Measurements from ENCODE around the gene ZCCHC14.
"Not testable (repeated sequence)": the region's sequence is repeated elsewhere in the genome, so short reads cannot be mapped to it uniquely, and the experiment has no call there.

Gene ZCCHC14

DNA sequence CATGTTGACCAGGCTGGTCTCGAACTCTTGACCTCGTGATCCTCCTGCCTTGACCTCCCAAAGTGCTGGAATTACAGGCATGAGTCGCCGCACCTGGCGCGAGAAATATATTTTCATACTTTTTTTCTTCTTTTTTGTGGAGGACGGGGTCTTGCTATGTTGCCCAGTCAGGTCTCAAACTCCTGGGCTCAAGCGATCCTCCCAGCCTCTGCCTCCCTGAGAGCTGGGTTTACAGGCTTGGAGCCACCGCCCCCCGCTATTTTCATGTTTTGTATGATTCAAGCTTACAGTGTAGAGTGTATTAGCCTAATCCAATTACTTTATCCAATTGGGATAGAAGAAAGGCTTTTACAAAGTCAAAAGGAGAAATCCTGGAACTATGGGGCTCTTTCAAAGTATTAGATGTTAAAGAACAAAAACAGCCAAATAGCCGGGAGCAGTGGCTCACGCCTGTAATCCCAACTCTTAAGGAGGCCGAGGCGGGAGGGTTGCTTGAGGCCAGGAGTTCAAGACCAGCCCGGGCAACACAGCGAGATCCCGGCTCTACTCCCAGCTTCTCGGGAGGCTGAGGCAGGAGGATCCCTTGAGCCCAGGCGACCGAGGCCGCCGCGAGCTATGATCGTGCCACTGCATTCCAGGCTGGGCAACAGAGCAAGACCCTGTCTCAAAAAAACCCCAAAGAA is 102.0 kb downstream of the ZCCHC14 start:
- peaks cover 59% of the 10 kb centered on the region for H3K4me1 Mint-ChIP-seq
- H3K36me3 Mint-ChIP-seq: no peaks in the 10 kb centered on the region
- H3K27me3 Mint-ChIP-seq: no peaks in the 10 kb centered on the region
- no peaks in the 10 kb centered on the region for H3K9me3 Mint-ChIP-seq
- H3K4me3 Mint-ChIP-seq: peak overlapping the region; percentile 87
- peak overlapping the region; percentile 94 for H3K27ac Mint-ChIP-seq

DNA sequence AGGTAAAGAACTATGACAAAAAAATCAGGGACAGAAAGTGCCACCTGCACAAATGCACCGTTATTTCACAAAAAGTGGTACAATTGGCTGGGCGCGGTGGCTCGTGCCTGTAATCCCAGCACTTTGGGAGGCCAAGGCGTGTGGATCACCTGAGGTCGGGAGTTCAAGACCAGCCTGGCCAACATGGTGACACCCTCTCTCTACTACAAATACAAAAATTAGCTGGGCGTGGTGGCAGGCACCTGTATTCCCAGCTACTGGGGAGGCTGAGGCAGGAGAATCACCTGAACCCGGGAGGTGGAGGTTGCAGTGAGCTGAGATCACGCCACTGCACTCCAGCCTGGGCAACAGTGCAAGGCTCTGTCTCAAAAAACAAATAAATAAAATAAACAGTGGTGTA is 102.9 kb downstream of the ZCCHC14 start:
- not testable (repeated sequence) for H3K27me3 Mint-ChIP-seq, H3K9me3 Mint-ChIP-seq, H3K36me3 Mint-ChIP-seq, H3K4me3 Mint-ChIP-seq
- Mint-ChIP-seq H3K4me1 (peaks cover 56% of the 10 kb centered on the region), H3K27ac (peak overlapping the region; percentile 85)

DNA sequence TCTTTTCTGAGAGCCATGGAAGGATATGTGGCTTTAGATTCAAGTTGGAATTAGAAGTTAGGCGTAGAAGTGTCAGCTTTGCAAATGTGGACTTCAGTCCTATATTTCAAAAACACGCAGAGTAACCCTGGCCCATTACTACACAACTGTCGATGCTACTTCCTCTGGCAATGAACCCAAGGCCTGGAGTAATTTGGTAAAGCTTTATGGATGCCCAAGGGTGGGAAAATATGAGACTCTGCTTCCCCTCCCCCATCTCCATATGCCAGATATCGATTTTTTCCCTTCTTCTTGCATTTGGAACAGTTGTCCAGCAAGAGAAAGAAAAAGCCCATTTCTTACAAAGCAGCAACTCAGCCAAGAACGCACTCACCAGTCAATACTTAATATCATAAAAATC is 103.6 kb downstream of the ZCCHC14 start:
- H3K27ac Mint-ChIP-seq: peak overlapping the region; percentile 85
- H3K4me1 Mint-ChIP-seq: peaks cover 53% of the 10 kb centered on the region
- H3K27me3 Mint-ChIP-seq: no peaks in the 10 kb centered on the region
- no peak overlapping the region for H3K4me3 Mint-ChIP-seq
- no peaks in the 10 kb centered on the region for H3K9me3 Mint-ChIP-seq
- no peaks in the 10 kb centered on the region for H3K36me3 Mint-ChIP-seq

DNA sequence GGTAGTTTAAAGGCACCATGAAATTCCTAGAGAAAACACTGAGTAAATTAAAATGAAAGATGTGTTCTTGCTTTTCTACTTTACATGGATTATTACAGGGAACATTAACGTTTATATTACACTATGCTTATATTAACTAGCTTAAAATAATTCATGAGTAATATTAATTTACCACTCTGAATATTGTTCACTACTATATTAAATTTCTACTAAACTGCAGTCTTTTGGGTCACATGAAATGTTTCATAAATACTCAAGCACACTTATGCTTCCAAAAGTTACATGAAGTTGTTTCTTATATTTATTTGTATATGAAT is 104.0 kb downstream of the ZCCHC14 start:
- H3K27me3 Mint-ChIP-seq: peaks cover 1% of the 10 kb centered on the region
- peak overlapping the region; percentile 93 for H3K27ac Mint-ChIP-seq
- H3K36me3 Mint-ChIP-seq: no peaks in the 10 kb centered on the region
- H3K9me3 Mint-ChIP-seq: no peaks in the 10 kb centered on the region
- peaks cover 48% of the 10 kb centered on the region for H3K4me1 Mint-ChIP-seq
- peak overlapping the region; percentile 75 for H3K4me3 Mint-ChIP-seq

DNA sequence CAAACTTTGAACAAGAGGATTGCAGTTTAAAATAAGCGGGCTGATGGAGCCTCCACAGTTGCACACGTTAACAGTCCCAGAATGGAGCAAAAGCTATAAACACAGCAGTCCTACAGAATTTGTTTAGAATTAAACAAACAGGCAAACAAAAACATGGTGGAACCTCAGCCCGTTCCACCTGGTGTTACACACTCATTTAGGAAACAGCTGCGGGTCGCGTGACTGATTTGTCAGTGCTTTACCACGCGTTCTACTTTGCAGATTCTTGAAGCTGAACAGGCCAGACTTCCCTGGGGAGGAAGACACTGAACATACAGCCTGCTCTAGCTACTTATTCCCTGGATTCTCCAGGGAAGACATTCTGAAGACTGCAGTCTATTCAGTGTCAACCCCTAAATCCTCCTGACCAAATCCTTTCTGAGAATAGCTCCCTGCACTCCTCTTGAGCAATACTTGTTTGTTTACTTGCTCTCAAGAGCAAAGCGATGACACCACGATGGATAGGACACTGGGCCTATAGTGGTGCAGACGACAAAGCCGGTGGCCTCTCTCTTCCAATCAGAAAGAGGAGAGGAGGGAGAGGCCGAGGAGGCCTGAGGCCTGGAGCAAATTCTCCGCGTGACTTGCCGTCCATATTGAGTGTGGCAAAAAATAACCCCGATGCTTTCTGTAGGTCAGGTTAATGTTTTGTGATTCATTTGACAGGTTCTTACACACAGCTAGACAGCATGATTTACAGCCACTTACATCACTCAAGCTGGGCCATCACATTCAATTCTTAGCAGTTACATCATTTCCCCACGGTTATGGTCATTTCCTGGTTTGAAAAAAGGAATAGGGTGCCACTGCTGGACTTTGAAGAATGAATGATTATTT is 104.6 kb downstream of the ZCCHC14 start:
- Mint-ChIP-seq H3K4me1 (peaks cover 42% of the 10 kb centered on the region), H3K9me3 (no peaks in the 10 kb centered on the region), H3K27me3 (peaks cover 1% of the 10 kb centered on the region), H3K27ac (peak overlapping the region; percentile 93), H3K36me3 (no peaks in the 10 kb centered on the region), H3K4me3 (peak overlapping the region; percentile 75)

DNA sequence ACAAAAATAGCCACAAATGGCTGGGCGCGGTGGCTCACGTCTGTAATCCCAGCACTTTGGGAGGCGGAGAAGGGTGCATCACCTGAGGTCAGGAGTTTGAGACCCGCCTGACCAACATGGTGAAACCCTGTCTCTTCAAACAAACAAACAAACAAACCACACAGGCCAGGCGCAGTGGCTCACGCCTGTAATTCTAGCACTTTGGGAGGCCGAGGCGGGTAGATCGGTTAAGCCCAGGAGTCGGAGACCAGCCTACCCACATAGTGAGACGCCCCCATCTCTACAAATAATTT is 108.0 kb downstream of the ZCCHC14 start:
- H3K27me3 Mint-ChIP-seq, H3K36me3 Mint-ChIP-seq, H3K9me3 Mint-ChIP-seq: not testable (repeated sequence)
- Mint-ChIP-seq H3K4me3 (peak overlapping the region; percentile 88), H3K4me1 (peaks cover 64% of the 10 kb centered on the region), H3K27ac (peak overlapping the region; percentile 55)

DNA sequence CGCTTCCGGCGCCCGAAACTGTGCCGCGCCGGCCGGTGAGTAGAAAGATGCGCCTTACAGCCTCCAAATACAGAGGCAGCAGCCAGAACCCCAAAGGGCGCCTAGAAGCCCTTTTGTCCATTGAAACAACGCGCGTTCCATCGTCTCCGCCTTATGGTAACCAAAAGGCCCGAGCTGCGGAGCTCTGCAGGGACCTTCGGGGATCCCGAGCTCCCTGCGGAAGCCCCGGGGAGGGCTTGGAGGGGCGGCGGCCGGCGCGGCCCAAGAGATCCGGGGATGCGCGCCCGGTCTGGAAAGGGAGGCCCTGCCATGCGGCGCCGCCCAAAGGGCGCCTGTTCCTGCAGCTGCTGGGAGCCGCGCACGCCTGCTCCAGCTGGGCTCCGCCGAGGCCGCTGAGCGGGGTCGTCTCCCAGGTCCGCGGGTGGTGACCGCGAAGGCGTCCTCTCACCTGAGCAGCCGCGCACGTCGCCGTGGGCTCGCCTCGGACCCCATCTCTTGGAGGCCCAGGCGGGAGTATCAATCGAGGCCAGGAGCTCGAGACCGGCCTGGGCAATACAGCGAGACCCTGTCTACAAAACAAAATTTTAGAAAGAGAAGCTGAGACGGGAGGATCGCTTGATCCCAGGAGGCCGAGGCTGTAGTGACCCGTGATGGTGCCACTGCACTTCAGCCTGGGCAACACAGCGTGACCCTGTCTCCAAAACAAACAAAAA is 108.5 kb downstream of the ZCCHC14 start:
- H3K9me3 Mint-ChIP-seq: no peaks in the 10 kb centered on the region
- H3K27me3 Mint-ChIP-seq: peaks cover 1% of the 10 kb centered on the region
- H3K27ac Mint-ChIP-seq: peak overlapping the region; percentile 100
- peaks cover 60% of the 10 kb centered on the region for H3K4me1 Mint-ChIP-seq
- H3K4me3 Mint-ChIP-seq: peak overlapping the region; percentile 88
- H3K36me3 Mint-ChIP-seq: peaks cover 6% of the 10 kb centered on the region

DNA sequence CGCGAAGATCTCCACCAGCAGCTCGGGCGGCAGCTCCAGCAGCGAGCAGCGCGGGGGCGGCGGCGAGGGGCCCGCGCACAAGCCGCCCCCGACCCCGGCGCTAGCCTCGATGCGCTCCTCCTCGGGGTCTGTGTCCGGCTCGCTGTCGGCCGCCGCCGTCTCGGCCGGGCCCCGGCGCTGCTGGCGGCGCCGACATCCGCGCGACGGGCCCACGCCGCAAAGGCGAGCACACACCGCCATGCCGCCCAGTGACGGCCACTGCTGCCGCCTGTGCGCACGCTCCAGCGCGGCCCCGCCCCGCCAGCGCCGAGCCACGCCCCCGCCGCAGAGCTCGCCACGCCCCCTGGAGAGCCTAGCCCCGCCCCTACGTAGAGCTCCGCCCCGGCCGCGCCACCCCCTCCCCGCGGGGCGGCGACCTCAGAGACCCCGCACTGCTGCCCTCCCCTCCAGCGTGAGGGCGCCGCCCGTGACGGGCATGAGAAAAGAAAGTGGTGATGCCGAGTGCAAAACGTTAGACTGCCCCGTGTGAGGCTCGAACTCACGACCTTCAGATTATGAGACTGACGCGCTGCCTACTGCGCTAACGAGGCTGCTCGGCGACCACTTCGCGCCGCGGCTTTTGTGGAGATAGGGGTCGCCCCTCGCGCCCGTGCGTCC is 109.2 kb downstream of the ZCCHC14 start, which contains the start of gene FBXO31:
Gene FBXO31, minus strand, starts transcription at position 272 of the 657 bp plus-strand sequence. Its CDS starts 32 bp downstream, at position 240.
- peak within 1 kb of the TSS; percentile 100 for H3K27ac Mint-ChIP-seq
- peaks cover 7% of the 10 kb centered on the region for H3K36me3 Mint-ChIP-seq
- H3K4me3 Mint-ChIP-seq: peak within 1 kb of the TSS; percentile 91
- H3K4me1 Mint-ChIP-seq: peaks cover 59% of the 10 kb centered on the region
- H3K9me3 Mint-ChIP-seq: no peaks in the 10 kb centered on the region
- peaks cover 1% of the 10 kb centered on the region for H3K27me3 Mint-ChIP-seq

DNA sequence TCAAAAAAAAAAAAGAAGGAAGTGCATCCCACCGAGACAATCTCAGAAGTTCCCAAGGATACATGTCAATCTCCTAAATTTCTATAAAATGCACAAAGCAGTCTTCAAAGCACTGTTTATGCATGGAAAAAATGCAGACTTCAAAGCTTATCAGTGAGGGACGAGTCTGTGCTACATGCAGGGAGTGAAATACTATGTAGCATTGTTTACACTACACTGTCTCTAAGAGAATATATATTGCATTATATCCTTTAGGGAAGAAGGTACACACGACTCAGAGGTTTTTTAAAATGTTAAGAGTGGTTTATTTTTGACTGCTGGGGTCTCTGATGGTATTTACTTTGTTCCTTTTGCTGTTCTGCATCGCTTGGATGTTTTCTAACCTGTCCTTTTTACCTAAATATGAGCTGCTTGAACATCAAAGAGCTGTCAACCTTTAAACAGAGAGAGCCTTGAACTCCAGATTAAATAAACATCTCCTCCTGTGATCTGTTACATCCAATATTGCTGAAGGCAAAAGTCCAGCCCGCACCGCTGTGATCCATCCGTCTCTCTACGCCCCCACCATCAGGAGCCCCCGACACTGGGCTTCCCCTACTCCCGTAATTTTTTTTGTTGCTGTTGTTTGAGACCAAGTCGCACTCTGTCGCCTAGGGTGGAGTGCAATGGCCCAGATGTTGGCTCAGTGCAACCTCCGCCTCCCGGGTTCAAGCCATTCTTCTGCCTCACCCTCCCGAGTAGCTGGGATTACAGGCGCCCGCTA is 110.6 kb downstream of the ZCCHC14 start:
- peaks cover 9% of the 10 kb centered on the region for H3K36me3 Mint-ChIP-seq
- H3K9me3 Mint-ChIP-seq: no peaks in the 10 kb centered on the region
- peak overlapping the region; percentile 87 for H3K27ac Mint-ChIP-seq
- peak overlapping the region; percentile 91 for H3K4me3 Mint-ChIP-seq
- H3K4me1 Mint-ChIP-seq: peaks cover 45% of the 10 kb centered on the region
- H3K27me3 Mint-ChIP-seq: peaks cover 1% of the 10 kb centered on the region

DNA sequence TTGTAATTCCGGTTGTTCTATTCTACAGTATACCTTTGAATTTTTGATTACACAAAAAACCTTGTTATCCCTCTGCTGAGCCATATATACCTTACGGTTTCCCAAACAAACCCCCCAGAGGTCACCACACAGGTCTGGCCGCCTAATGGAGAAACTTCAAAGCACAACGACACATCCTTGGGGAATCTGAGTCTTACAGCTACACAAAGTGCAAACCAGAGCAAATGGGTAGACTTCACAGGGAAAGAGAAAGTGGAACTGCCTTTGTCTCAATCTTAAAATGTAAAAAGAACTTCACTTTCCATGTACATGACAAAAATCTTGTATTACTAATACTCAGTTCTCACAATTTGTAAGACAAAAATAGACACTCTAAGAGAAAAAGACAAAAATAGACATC is 111.9 kb downstream of the ZCCHC14 start:
- Mint-ChIP-seq H3K4me1 (peaks cover 49% of the 10 kb centered on the region), H3K9me3 (no peaks in the 10 kb centered on the region), H3K36me3 (peaks cover 11% of the 10 kb centered on the region), H3K4me3 (peak overlapping the region; percentile 91), H3K27ac (peak overlapping the region; percentile 95), H3K27me3 (peaks cover 1% of the 10 kb centered on the region)

DNA sequence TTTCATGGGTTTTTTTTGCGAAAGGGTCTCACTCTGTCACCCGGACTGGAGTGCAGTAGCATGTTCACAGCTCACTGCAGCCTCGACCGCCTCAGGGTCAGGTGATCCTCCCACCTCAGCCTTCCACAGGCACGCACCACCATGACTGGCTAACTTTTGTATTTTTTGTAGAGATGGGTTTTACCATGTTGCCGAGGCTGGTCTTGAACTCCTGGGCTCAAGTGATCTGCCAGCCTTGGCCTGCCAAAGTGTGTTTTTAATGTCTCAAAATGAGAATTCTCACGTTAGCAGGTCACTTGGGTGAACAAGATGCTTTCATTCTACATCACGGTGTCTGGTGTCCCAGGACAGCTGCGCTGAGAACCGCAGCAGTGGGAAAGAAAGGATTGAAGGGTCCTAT is 112.4 kb downstream of the ZCCHC14 start:
- Mint-ChIP-seq H3K27ac (peak overlapping the region; percentile 95), H3K36me3 (peaks cover 14% of the 10 kb centered on the region), H3K9me3 (no peaks in the 10 kb centered on the region), H3K4me1 (peaks cover 50% of the 10 kb centered on the region), H3K4me3 (no peak overlapping the region), H3K27me3 (peaks cover 1% of the 10 kb centered on the region)

DNA sequence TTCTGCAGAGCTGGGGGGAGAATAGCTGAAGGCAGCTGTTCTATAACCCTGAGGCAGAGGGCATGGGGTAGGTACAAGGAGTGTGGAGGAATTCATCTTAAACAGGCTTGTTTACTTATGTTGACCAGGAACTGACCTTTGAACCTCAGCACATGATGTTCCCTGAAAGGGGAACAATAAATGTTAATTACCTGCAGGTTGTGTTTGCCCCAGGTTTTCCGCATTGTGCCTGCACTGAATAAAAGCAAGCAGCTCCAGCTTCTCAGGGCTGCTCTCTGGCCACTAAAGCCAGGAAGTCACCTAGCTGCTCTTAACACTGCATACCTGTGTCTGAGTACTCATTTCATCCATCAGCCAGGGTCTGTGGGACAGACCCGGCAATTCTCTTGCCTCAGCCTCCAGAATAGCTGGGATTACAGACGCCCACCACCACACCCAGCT is 113.5 kb downstream of the ZCCHC14 start:
- H3K9me3 Mint-ChIP-seq, H3K27ac Mint-ChIP-seq, H3K4me3 Mint-ChIP-seq, H3K27me3 Mint-ChIP-seq: not testable (repeated sequence)
- peaks cover 46% of the 10 kb centered on the region for H3K4me1 Mint-ChIP-seq
- peaks cover 14% of the 10 kb centered on the region for H3K36me3 Mint-ChIP-seq

DNA sequence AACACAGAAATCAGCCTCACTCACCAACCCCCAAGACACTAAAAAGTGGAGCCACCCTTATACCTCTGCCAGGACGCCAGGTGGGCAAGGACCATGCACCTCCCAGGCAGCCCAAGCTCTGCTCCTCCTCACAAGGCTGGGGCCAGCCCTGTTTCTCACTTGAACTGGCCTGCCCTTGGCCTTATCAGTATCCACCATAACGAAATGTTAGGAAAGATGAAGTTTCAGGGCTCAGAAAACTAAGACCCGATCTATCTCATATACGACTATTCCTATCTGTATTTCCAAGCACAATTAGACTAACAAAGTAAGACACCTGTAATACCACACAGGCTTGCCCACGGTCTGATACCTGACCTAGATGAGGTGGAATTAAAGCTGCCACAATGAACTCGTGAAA is 116.2 kb downstream of the ZCCHC14 start:
- Mint-ChIP-seq H3K4me1 (peaks cover 48% of the 10 kb centered on the region), H3K9me3 (no peaks in the 10 kb centered on the region), H3K27ac (no peak overlapping the region), H3K27me3 (no peaks in the 10 kb centered on the region), H3K4me3 (no peak overlapping the region), H3K36me3 (peaks cover 16% of the 10 kb centered on the region)

DNA sequence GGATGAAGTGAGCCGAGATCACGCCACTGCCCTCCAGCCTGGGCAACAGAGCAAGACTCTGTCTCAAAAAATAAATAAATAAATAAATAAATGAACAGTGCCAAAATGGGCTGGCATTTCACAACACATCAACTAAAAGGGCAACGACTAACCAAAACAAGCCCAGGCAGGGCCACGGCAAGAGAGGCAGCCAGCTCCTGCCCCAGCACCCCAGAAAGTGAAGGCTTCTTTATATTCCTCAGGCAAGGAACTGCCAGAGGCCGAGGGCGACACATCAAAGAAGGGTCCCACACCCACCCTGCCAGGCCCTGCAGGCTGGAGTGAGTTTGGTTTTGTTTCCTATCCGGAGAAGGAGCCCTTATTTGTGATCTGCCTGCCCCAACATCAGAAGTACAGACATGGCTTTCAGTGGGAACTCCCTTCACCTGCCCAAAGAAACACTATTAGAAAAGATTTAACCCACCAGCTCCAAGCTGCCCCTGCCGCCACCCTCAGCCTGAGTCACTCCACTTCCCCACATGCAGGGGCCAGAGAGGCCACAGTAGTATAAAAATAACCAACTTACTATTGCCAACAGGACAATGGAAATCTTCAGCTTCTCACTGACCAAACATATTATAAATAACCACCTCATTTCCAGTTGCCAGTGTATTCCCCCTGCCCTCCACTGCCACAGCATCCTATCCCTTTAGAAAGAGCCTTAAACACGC is 117.2 kb downstream of the ZCCHC14 start:
- Mint-ChIP-seq H3K9me3 (no peaks in the 10 kb centered on the region), H3K4me3 (no peak overlapping the region), H3K27me3 (no peaks in the 10 kb centered on the region), H3K27ac (no peak overlapping the region), H3K36me3 (peaks cover 10% of the 10 kb centered on the region), H3K4me1 (peaks cover 45% of the 10 kb centered on the region)

Measured in activated naive CD4-positive, alpha-beta T cell treated with anti-CD3 and anti-CD28 coated beads, Interleukin-2, amount 50 U/mL, for 24 hours (primary cell).